GM23248 (cell line): ENCODE data around the gene SLMAP.

Experiments
- EZH2 ChIP-seq: fragments of 200-600 bp; sonication (generic); IDR thresholded peaks from 2 replicates; pipeline ENCODE4 v1.6.1; 2018; ENCODE audit warnings: antibody characterized with exemption, mild to moderate bottlenecking; ENCODE audit not compliant: insufficient read depth, poor library complexity, severe bottlenecking
- EZH2phosphoT487 ChIP-seq: fragments of 200-600 bp; sonication (generic); IDR thresholded peaks from 2 replicates; pipeline ENCODE4 v1.6.1; 2018; ENCODE audit warnings: antibody characterized with exemption, moderate library complexity, mild to moderate bottlenecking, low read depth; ENCODE audit not compliant: insufficient read depth

DNA sequence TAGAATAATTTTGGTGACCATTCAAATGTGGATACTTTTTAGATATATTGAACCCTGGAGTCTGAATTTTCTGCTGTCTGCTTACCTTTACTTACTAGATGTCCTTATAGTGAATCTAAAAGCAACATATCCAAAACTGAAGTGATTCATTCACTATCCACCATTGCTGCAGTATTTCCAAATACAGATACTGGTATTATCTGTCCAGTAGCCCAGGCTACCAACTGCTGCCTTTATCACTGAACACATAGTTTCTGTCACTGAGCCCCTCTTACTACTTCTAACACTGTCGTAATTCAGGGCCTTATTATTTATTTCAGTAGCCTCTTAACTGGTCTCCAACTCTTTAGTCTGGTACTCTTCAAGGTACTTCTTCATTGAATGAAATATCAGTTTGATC is 49.2 kb downstream of the SLMAP start:
- no peak for TF ChIP-seq EZH2
- TF ChIP-seq EZH2phosphoT487, result no peak
